Activated naive CD8-positive, alpha-beta T cell (primary cell): Measurements from ENCODE around the gene CDH22.

Experiments used
- H3K27ac Mint-ChIP-seq: one replicate; pipeline ENCODE4 v1.8.0; 2021; ENCODE audit warnings: mixed read lengths
- H3K27me3 Mint-ChIP-seq: one replicate; pipeline ENCODE4 v1.8.0; 2021; ENCODE audit warnings: mixed read lengths
- H3K36me3 Mint-ChIP-seq: one replicate; pipeline ENCODE4 v1.8.0; 2021; ENCODE audit warnings: mixed read lengths
- H3K4me1 Mint-ChIP-seq: one replicate; pipeline ENCODE4 v1.8.0; 2021; ENCODE audit warnings: low read depth, mixed read lengths
- H3K4me3 Mint-ChIP-seq: one replicate; pipeline ENCODE4 v1.8.0; 2021; ENCODE audit warnings: mild to moderate bottlenecking, mixed read lengths
- H3K9me3 Mint-ChIP-seq: one replicate; pipeline ENCODE4 v1.8.0; 2021; ENCODE audit warnings: low read depth, mixed read lengths

CDH22 gene

DNA sequence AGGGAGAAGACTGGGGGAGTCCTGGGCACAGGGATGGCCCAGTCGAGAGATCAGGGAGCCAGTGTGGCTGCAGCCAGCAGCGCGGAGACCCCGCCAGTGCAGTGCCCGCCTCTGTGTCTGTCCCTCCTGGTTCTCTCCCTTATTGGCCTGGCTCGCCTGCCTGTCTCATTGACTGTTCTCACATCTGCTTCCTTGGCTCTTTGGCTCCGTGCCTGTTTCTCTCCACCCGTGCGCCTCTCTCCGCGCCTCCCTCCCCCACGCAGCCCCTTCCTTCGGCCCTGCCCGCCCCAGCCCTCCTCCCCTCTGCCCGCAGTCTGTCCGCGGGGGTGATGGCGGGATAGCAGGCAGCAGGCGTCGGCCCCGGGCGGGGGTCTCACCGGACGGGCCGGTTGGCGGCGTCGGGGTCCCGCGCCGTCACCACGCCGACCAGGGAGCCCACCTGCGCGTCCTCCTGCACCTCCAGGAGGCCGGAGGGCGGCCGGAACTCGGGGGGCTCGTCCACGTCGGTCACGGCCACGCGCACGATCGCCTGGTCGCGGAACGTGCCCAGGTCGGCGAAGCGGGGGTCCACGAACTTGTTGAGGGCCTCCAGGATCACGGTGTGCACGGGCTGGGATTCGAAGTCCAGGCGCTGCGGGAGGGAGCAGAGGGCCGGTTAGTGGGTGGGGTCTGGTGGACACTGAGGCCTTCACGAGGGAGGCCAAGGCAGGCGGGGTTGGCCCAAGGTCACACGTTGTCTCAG is 98.2 kb downstream of the CDH22 start:
- H3K36me3 Mint-ChIP-seq = no peaks in the 10 kb centered on the region
- H3K4me1 Mint-ChIP-seq = peaks cover 15% of the 10 kb centered on the region
- H3K27ac Mint-ChIP-seq = no peak overlapping the region
- H3K4me3 Mint-ChIP-seq = no peak overlapping the region
- no peaks in the 10 kb centered on the region for H3K9me3 Mint-ChIP-seq
- peaks cover 14% of the 10 kb centered on the region for H3K27me3 Mint-ChIP-seq

DNA sequence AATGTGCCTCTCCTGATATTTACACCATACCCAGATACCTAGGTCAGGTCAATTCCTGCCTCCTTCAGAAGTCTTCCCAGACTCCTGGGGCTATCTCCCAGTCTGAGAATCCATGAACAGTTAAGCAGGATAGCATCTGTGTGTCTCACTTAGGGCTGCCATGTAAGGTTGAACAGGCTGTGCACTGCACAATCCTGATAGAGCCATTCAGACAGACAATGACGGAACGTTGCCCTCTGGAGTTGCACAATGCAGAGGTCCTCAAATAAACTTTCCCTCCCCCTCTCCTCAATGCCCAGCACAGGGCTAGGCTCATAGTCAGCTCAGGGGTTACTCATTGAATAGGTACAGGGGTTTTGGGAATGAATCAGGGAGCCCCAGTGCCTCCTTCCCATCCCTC is 100.5 kb downstream of the CDH22 start:
- Mint-ChIP-seq H3K4me1 (peaks cover 22% of the 10 kb centered on the region), H3K4me3 (no peak overlapping the region), H3K9me3 (no peaks in the 10 kb centered on the region), H3K36me3 (no peaks in the 10 kb centered on the region), H3K27me3 (peaks cover 17% of the 10 kb centered on the region), H3K27ac (no peak overlapping the region)

DNA sequence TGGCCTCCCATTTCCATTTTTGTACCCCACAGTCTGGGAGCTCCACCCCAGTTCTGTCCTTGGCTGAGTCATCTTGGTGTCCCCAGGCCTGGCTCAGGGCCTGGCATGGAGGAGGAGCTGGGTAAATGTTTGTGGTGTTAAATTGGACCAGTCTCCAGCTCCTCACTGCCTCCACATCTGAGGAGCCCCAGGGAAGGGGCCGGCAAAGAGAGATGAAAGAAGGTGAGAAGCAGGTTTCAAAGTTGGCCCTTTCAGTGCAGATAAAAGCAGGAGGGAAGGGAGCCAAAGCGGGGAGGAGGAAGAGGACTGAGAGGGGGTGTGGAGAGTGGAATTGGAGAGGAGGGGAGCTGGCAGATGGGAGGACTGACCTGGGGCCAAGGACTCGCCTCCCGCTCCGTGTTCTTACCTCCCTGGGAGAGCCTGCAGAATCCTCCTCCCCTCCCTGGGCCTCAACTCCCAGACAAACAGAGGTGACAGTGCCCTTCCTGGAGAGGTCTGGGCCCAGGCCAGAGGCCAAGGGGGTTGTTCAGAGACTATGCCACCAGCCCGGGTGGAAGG is 101.2 kb downstream of the CDH22 start:
- no peak overlapping the region for H3K27ac Mint-ChIP-seq
- no peak overlapping the region for H3K4me3 Mint-ChIP-seq
- H3K36me3 Mint-ChIP-seq = no peaks in the 10 kb centered on the region
- peaks cover 22% of the 10 kb centered on the region for H3K4me1 Mint-ChIP-seq
- peaks cover 17% of the 10 kb centered on the region for H3K27me3 Mint-ChIP-seq
- H3K9me3 Mint-ChIP-seq = no peaks in the 10 kb centered on the region

DNA sequence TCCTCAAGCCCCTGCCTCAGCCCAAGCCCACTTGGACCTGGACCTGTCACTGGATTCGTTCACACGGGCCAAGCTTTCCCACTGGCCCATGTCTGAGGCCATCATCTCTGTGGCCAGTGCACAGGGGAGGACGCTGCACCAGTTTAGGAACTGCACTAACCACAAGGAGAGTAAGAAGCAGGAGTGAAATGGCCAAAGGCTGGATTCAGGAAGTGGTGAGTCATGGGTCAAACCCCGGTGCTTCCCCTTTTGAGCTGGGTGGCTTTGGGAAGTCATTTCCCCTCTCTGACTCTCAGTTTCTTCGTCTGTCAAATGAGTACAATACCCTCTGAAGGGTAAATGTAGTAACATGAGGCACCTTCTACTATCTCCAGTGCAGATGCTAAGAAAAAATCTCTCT is 102.3 kb downstream of the CDH22 start:
- Mint-ChIP-seq H3K27ac (no peak overlapping the region), H3K36me3 (no peaks in the 10 kb centered on the region), H3K4me3 (no peak overlapping the region), H3K27me3 (peaks cover 19% of the 10 kb centered on the region), H3K9me3 (no peaks in the 10 kb centered on the region), H3K4me1 (peaks cover 22% of the 10 kb centered on the region)

DNA sequence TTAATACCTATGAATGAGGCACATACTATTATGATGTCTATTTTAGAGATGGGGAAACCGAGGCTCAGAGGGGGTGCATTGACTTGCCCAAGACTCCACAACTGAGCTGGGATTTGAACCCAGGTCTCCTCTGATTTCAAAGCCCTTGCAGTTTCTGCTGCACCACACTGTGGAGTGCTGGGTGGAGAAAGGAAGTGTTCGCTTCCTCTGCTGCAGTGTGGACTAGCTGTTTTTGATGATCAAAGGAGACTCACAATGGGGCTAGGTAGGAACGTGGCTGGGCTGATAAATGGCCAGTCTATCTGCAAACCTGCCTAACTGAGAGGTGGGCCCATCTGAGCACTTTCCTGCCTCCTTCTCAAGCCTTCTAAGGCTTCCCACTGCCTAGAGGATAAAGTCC is 102.9 kb downstream of the CDH22 start:
- Mint-ChIP-seq H3K9me3 (no peaks in the 10 kb centered on the region), H3K27me3 (peaks cover 19% of the 10 kb centered on the region), H3K4me1 (peaks cover 22% of the 10 kb centered on the region), H3K27ac (no peak overlapping the region), H3K36me3 (no peaks in the 10 kb centered on the region), H3K4me3 (no peak overlapping the region)

DNA sequence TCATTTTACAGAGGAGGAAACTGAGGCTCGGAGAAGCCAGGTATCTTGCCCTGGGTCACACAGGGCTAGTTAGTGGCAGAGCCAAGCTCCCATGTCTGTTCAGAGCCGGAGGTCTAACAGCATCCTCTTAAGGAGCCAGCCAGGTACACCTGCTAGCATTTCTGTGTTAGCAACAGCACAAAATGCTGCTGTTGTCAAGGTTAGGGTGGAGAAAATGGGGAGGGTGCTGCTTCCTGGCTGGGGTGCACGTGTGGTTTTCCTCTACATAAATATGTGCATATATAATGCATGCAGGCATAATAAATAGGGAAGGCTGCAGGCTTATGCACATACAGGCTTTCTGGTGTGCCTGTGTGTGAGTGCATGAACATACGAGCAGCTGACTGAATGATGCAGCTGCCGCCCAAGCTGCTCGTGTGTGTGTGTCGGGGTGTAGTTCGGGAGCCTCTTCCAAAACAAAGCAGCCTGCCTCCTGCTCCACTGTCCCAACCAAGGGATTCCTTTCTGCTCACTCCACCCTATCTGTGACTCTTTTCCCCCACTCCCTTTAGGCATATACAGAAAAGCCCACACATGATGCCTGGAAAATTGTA is 103.6 kb downstream of the CDH22 start:
- Mint-ChIP-seq H3K4me3 (no peak overlapping the region), H3K9me3 (no peaks in the 10 kb centered on the region), H3K27ac (no peak overlapping the region), H3K36me3 (no peaks in the 10 kb centered on the region), H3K4me1 (peaks cover 22% of the 10 kb centered on the region), H3K27me3 (peaks cover 19% of the 10 kb centered on the region)

DNA sequence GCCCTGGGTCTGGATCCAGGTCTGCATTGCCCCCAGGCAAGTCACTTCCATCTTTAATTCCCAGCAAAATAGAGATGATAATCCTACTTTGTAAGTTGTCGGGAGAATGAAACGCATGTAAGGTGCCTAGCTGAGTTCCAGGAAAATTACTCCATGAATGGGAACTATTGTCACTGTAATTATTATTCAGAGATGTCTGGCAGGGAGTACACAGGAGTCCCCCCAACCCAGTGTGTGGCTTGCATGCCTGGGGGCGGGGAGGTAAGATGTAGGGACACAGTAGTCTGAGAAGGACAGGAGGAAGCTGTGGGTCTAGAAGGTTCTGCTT is 104.8 kb downstream of the CDH22 start:
- Mint-ChIP-seq H3K9me3 (no peaks in the 10 kb centered on the region), H3K27ac (no peak overlapping the region), H3K4me1 (peaks cover 26% of the 10 kb centered on the region), H3K36me3 (no peaks in the 10 kb centered on the region), H3K27me3 (peaks cover 18% of the 10 kb centered on the region), H3K4me3 (no peak overlapping the region)

DNA sequence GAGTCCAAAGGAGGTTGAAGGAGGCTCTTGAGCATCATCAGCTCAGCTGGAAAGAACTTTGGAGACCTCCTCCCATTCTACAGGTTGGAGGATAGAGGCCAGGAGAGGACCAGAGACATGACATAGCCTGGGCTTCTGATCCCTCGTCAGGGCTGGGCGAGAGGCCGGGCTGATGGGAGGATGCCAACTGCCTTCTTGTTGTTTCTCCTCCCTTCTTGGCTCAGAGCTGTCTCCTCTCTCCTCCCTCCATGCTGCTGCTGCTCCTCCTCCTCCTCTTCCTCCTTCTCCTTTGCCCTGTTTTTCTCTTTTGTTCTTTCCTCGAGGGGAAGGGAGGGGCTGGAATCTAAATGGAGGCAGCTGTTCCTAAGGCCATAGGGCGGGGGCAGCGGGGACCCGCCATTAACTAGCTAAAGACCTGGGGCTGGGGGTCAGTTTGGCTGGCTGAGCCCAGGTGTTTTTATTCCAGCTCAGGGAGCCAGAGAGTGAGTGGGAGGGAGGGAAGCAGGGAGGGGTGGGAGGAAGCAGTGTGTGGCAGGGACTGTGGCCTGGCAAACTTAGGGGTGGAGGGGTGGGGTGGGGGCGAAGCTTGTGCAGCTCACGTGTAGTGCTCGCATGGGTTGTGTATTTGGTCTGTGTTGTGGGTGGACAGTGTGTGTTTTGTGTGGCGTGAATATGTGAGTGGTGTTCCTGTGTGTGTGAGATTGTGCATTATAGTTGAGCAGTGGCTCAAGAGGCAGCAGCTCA is 105.4 kb downstream of the CDH22 start:
- Mint-ChIP-seq H3K4me3 (no peak overlapping the region), H3K4me1 (peaks cover 26% of the 10 kb centered on the region), H3K27me3 (peaks cover 22% of the 10 kb centered on the region), H3K9me3 (no peaks in the 10 kb centered on the region), H3K36me3 (no peaks in the 10 kb centered on the region), H3K27ac (no peak overlapping the region)

DNA sequence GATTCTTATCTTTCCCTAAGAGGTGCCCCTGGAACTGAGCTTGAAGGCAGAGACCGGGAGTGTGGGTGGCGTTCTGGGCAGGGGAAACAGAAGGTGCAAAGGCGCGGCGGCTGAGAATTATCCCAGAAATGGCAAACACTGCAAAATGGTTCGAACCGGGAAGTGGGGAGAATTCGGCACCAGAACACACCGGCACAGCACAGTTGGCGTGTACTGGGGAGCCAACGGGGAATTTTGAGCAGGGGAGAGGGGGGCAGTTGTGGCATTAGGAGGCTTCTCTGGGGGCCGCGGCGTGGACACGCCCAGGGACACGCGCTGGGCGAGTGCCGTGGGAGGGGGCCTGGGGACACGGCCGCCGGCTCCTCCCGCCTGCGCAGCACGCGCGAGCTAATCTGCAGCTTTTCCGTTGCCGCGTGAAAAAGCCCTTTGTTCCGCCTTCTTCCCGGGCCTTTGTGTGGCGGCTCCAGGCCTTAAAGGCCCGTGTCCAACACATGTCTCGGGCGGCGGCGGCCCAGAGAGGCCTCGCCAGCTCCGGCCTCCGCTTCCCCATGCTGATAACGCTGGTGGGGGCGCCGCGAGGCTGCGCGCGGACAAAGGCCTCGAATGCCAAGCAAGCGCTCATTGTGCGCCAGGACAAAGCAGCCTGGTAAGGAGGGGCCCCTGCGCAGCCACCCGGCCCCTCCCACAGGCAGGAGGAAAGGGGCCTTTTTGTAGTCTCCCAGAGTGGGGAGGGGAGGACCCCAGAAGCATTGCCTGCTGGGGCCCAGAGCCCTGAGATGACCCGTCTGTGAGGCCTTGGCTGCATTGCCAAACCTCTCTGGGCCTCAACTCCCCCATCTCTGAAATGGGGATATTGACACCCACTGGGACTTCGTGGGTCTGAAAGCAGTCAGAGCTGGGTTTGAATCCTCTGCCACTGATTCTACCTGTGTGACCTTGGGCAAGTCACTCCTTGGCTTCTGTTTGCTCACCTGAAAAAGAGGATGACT is 107.4 kb downstream of the CDH22 start:
- Mint-ChIP-seq H3K36me3 (no peaks in the 10 kb centered on the region), H3K9me3 (no peaks in the 10 kb centered on the region), H3K4me3 (no peak overlapping the region), H3K27ac (no peak overlapping the region), H3K27me3 (peaks cover 23% of the 10 kb centered on the region), H3K4me1 (peaks cover 18% of the 10 kb centered on the region)

DNA sequence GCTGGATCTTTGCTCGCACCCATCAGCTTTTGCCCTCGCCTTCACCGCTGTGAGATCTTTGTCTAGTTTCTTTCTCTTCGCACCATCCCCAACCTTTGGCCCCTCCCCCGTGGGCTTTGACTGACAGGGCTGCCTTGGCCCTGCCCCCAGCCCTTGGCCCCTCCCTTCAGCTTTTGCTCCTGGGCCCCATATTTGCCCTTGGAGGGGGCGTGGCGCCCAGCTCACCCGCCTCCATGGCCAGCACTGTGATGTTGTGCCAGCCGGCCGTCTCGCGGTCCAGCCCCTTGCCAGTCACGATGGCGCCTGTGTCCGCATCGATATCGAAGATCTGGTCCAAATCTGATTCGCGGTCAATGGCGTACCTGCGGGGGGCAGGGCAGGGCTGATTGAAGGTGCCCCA is 109.1 kb downstream of the CDH22 start:
- Mint-ChIP-seq H3K4me3 (no peak overlapping the region), H3K36me3 (no peaks in the 10 kb centered on the region), H3K27ac (no peak overlapping the region), H3K9me3 (no peaks in the 10 kb centered on the region), H3K27me3 (peaks cover 25% of the 10 kb centered on the region), H3K4me1 (peaks cover 4% of the 10 kb centered on the region)

DNA sequence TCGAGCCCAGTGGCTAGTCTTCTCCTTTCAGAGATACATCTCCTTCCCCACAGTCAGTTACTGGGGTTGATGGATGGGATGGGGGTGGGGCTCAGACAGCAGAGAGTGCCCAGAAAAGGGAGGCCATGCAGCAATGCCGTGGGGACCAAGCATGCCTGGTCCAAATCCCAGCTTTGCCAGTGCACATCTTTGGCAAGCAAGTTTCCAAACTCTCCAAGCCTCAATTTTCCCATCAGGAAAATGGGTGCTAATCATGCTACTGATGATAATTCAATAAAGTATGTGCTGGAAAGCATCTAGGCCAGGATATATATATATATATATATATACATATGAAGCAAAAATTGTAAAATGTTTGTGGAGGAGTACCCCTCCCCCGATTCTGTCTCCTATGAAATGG is 111.3 kb downstream of the CDH22 start:
- Mint-ChIP-seq H3K9me3 (no peaks in the 10 kb centered on the region), H3K4me1 (peaks cover 4% of the 10 kb centered on the region), H3K36me3 (no peaks in the 10 kb centered on the region), H3K4me3 (no peak overlapping the region), H3K27ac (no peak overlapping the region), H3K27me3 (peaks cover 21% of the 10 kb centered on the region)

DNA sequence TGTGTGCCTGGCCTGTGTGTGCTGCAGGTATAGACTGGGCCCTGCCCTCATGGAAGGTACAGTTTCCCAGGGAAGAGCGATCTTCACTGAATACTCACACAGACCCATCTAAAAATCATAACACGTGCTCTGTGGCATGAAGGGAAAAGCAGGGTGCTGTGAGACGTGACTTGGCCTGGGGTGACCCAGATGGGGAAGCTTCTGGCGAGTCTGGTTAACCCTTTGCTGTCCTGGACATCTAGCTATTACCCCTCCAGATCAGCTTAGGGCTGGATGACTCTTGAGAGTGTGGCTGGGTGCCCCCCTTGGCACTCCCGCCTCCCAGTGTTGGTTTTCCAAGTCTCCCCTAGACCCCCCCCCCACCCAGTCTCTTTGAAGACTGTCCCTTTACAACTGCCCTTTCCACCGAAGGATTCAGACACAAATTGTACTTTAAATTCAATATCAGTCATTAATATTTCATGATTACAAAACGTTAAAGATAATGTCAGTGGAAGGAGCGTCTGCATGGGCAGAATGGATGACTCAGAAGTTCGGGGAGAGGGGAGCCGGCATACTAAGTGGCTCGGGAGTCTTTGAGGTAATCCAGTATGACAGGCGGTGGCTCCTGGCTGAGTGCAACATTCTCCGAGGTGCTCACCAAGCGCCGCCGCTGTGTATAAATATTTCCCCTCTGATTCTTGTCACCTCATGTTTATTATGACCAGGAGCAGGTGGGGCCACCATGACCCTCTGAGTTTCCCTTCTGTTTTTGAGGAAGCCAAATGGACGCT is 112.8 kb downstream of the CDH22 start:
- no peaks in the 10 kb centered on the region for H3K36me3 Mint-ChIP-seq
- H3K4me1 Mint-ChIP-seq = peaks cover 4% of the 10 kb centered on the region
- H3K4me3 Mint-ChIP-seq = no peak overlapping the region
- peaks cover 15% of the 10 kb centered on the region for H3K27me3 Mint-ChIP-seq
- H3K27ac Mint-ChIP-seq = no peak overlapping the region
- peaks cover 3% of the 10 kb centered on the region for H3K9me3 Mint-ChIP-seq

DNA sequence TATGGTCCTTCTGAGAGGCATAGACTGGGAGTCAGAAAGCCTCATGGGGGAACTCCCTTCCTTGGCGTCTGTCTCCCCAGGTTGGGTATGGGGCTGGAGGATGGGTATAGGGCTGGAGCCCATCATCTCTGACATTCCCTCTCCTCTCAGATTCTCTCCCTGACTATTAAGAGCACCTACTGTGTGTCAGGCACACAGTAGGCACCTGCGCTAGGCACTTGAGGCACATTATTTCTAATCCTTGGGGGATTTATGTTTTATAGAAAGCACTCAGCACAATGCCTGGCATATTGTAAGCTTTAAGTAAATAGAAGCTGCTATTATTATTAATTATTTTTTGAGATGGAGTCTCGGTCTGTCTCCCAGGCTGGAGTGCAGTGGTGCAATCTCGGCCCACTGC is 113.9 kb downstream of the CDH22 start:
- H3K27ac Mint-ChIP-seq = no peak overlapping the region
- no peak overlapping the region for H3K4me3 Mint-ChIP-seq
- H3K9me3 Mint-ChIP-seq = peaks cover 3% of the 10 kb centered on the region
- H3K4me1 Mint-ChIP-seq = peaks cover 4% of the 10 kb centered on the region
- no peaks in the 10 kb centered on the region for H3K36me3 Mint-ChIP-seq
- H3K27me3 Mint-ChIP-seq = peaks cover 13% of the 10 kb centered on the region

DNA sequence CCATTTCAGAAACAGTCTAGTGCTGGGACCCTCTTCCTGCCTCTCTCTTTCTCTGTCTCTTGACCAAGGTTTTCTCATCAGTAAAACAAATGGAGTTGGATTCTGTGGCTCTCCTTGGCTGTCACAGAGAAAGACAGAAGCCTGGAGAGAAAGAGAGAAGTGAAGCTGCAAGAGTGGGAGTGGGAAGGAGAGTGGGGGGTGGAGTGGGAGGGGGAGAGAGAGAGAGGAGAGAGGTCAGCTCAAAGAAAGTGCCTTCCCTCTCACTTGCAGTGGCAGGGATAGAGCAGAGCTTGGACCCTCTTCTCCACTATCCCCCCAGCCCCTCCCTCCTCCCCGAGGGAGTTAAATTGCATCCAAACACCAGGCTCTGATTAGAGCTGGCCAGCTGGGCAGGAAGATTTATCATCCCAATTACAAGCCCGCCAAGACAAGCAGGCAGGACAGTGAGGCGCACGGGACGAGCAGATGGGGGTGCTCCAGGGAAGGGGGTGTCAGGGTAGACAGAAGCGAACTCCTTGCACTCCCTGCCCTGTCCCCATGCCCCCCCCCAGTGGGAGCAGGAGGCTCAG is 115.8 kb downstream of the CDH22 start:
- H3K4me3 Mint-ChIP-seq = no peak overlapping the region
- no peaks in the 10 kb centered on the region for H3K36me3 Mint-ChIP-seq
- H3K4me1 Mint-ChIP-seq = no peaks in the 10 kb centered on the region
- peaks cover 3% of the 10 kb centered on the region for H3K9me3 Mint-ChIP-seq
- H3K27me3 Mint-ChIP-seq = peaks cover 2% of the 10 kb centered on the region
- no peak overlapping the region for H3K27ac Mint-ChIP-seq
